ENCODE measurements around the gene TIMM10B.
"Not testable (repeated sequence)": the region's sequence is repeated elsewhere in the genome, so short reads cannot be mapped to it uniquely, and the experiment has no call there.

TIMM10B gene

DNA sequence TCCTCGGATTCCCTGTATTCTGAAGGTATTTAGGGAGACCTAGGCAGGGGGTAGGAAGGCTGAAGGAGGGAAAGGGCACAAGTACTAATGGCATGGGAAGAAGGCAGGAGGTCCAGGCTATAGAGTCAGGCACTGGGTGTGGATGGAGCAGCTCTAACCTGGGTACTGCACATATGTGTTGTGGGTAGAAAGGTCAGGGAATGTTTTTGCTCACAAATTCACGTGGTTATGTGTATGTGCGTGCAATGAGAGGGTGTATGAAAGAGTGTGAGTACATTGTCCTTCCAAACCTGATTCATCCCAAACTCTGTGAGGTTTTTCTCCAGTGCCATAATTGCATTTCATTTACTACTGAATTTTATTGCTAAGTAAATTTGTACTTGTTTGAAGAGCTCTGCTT is 39.0 kb downstream of the TIMM10B start:
- no peak for DNase-seq

DNA sequence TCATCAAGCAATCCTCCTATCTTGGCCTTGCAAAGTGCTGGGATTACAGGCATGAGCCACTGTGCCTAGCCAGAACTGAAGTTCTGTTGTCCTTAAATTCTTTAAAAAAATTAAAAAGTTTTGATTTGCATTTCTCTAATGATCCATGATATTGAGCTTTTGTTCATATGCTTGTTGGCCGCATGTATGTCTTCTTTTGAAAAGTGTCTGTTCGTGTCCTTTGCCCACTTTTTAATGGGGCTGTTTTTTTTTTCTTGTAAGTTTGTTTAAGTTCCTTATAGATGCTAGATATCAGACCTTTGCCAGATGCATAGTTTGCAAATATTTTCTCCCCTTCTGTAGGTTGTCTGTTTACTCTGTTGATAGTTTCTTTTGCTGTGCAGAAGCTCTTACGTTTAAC is 40.6 kb downstream of the TIMM10B start:
- DNase-seq: not testable (repeated sequence)

DNA sequence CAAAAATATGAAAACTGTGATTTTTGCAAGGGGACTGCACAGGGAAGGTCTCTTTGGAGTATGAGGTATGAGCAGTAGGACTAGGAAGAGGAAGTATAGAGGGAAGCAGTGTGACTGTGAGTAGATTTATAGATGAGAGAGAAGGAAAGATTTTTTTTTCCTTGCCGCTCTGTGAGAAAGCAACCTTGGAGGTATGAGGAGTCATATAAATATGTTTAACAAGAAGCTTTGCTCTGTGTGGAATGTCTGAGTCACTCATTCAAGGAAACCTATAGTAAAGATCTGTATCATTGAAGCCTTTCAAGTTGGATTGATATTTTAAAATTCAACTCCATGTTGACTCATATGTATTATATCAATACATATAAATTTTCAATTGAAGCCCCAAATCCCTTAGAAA is 42.0 kb downstream of the TIMM10B start:
- no peak for DNase-seq

DNA sequence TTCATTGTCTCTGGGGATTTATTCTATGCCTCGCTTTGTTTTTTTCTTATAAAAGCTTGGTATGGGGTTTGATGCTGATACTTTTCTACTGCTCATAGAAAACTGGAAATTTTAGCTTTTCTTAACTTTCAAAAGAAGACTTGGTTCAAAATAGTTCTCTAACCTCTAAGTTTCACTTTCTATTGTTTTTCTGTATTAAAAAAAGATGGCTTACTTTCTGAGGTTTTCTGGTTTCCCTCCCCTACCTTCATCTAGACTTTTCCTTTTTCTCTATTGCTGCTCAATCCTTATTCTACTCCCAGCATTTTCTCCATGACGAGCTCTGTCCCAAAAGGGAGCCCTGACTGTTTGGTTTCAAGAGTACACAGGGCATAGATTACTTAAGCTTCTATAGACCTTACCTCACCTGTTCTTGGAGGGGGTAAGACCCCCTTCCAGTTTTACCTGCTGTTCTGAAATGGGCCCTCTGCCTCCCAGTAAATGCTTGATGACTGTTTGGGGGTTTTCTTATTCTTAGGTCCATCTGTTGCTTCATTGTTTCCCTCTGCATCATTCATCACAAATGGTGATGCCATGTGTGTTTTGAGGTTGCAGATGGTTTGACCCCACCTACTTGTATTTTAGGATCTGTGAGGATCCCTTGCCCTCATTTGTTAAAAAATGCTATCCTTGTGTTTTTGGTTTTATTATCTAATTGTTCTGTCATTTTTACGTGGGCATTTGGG is 45.3 kb downstream of the TIMM10B start:
- no peak for DNase-seq

DNA sequence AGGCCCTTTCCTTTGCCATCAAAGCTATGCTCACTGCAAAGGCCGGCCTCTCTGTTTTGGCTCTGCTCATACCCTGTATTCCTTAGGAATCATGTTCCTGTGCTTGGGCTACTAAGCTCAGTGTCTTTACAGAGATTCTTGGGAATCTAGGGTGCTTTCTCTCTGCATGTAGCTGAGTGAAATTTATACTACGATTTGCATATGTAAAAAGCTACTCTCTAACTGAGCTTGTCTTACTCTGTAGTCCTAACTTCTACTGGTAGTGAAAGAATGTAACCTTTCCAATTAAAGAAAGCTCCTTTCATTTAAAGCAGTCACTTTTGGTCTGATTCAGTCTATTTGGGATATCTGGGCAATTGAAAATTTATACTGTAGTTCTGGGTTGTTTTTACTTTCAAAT is 48.0 kb downstream of the TIMM10B start:
- DNase-seq: no peak

DNA sequence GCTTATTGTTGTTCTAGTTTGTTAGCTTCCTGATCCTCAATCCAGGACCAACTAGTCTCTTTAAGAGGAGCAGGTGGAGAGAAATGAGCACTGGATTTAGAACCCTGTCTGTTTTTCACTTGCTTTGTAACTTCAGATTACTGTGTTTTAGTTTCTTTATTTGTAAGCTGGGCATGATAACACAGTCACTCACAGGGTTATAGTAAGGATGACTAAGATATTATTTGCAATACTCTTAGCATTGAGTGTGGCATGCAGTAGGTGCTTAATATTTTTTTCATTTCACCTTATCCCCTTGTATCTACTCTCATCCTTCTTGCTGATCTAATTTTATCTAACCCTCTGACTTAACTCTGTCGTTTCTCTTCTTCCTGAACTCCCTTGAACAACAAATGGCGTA is 49.5 kb downstream of the TIMM10B start:
- no peak for DNase-seq

DNA sequence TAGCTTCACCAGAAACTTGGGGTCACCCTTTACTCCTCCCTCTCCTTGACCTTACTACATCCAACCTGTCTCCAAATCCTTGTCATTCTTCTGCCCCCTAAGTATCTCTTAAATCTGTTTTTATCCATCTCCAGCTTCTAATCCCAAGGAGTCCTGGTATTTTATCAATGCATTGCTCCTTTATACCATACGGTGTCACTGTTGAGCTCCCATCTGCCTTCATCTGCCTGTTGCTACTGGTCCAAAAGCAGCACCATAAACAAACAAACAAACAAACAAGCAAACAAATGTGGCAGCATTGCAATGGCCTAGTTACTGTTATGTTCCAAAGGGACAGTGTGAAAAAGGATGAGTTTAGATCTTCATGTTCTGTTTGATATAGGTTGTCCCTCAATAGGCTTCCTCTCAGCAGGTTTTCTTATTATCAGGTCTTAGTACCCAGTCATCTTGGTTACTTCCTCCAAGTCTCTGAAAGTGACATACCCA is 50.0 kb downstream of the TIMM10B start:
- DNase-seq: peak; percentile 71
